ENCODE results near the gene AGBL5. TPM values are rescaled to one million over a fixed set of nuclear protein-coding genes. Genes with fewer than 3 reads are reported as not detected.

The AGBL5 gene
- total RNA-seq, 1 experiment from 2014 or later: 40.0 TPM

DNA sequence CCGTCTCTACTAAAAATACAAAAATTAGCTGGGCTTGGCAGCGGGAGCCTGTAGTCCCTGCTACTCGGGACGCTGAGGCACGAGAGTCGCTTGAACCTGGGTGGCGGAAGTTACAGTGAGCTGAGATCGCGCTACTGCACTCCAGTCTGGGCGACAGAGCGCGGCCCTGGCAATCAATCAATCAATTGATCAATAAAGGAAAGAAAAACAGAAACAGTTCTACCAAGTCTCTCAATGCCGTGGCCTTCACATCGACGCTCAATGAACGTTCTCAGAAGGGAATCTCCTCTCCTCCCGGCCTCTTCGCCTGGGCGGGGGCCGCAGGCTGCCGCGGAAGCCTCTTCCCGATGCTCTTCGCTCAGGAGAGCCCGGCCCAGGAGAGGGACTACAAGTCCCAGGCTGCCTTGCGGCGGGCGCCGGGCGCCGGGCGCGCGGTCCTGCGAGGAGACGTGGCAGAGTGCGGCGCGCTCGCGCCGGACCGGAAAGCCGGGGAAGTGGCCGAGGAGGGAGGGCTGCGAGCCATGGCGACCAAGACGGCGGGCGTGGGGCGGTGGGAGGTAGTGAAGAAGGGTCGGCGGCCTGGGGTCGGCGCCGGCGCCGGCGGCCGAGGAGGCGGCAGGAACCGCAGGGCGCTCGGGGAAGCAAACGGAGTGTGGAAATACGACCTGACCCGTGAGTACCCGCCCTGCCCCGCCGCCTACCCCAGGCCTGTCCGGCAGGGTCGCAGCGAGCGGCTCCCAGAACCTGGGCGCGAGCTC lies 18.8 kb upstream of the AGBL5 start, which contains the start of gene TMEM214 (continued):
- TF ChIP-seq TCF7L2 (IDR thresholded peaks at IDR 0.05; ENCODE audit: borderline replicate concordance, extremely low read depth, insufficient read depth, insufficient read length) (no peak), POLR2AphosphoS5 (IDR thresholded peaks at IDR 0.05; ENCODE audit: low read depth, low read length) (peak; percentile 88)
- TF ChIP-seq, protein P1, sequence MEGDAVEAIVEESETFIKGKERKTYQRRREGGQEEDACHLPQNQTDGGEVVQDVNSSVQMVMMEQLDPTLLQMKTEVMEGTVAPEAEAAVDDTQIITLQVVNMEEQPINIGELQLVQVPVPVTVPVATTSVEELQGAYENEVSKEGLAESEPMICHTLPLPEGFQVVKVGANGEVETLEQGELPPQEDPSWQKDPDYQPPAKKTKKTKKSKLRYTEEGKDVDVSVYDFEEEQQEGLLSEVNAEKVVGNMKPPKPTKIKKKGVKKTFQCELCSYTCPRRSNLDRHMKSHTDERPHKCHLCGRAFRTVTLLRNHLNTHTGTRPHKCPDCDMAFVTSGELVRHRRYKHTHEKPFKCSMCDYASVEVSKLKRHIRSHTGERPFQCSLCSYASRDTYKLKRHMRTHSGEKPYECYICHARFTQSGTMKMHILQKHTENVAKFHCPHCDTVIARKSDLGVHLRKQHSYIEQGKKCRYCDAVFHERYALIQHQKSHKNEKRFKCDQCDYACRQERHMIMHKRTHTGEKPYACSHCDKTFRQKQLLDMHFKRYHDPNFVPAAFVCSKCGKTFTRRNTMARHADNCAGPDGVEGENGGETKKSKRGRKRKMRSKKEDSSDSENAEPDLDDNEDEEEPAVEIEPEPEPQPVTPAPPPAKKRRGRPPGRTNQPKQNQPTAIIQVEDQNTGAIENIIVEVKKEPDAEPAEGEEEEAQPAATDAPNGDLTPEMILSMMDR (IDR thresholded peaks at IDR 0.05 in 2 of 3, conservative IDR thresholded peaks at IDR 0.05 in 1 of 3; ENCODE audit: borderline replicate concordance in 1 of 3, insufficient read depth in 1 of 3, low read depth in 2 of 3, low read length in 2 of 3): no peak

DNA sequence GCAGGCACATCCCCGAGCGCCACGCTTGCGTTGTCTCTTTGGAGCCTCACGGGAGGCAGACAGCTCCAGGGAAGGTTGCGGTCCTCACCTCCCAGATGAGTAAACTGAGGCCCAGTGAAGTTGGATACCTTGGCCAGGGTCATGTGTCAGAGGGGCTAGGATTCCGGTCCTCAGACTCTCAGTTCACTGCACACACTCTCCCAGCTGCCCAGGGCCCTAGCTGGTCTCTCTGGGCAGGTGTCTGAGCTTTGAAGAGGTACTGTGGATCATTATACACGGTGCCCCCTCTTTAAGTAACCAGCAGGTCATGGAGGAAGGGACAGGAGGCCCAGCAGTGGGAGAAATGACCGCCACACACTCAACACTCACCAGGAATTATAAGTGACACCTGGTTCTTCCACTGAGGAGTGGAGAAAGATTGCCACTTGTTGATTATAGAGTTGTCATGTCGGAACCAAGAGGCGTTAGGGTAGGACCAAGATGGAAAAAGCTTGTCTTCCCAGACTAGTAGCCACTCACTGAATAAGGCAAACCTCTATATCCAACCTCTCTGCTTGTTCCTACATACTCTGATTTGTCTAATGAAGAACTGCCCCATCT lies 18.1 kb upstream of the AGBL5 start:
- intact Hi-C loops (cut with micrococcal nuclease): no loop called here
- H3K27me3 ChIP-seq (ENCODE audit: insufficient read depth, low read length): no peaks in the 10 kb centered on the region
- H3K4me1 ChIP-seq (ENCODE audit: control insufficient read depth in 1 of 2, insufficient read depth in 2 of 2, low read length in 2 of 2): peaks cover 7 to 37% of the 10 kb centered on the region in 2 experiments; a peak in 3 of 4 replicates
- H3K4me2 ChIP-seq (ENCODE audit: low read length): peak overlapping the region; percentile 81
- DNase-seq (ENCODE audit: low read depth, low spot score) (no peak), ATAC-seq (peak; percentile 3; the same call in 1 of the 2 replicates)
- H3K79me2 ChIP-seq (ENCODE audit: insufficient read depth, low read length): peaks cover 59% of the 10 kb centered on the region
- H4K20me1 ChIP-seq (ENCODE audit: insufficient read depth): no peaks in the 10 kb centered on the region
- RAD21 ChIA-PET (ENCODE audit: low non-redundant PET in 1 of 2, low total read pairs in 2 of 2, uncharacterized antibody in 2 of 2, unreplicated experiment in 2 of 2): no interaction called here
- TSS peak; percentile 67 for BruUV-seq (replicated peaks)
- TF ChIP-seq ZFX (IDR thresholded peaks at IDR 0.05) (peak; percentile 46; the same call in 1 of the 2 replicates), EZH2 (IDR thresholded peaks at IDR 0.05) (no peak)
- POLR2A ChIA-PET: interaction anchor here (0.5 to 0.7 kb wide), 2 partner anchors 17 to 40 kb away, joined by 3 to 5 read pairs; no protein-coding TSS in a partner anchor
- H2AFZ ChIP-seq (ENCODE audit: low read depth, low read length, poor library complexity, severe bottlenecking): no peak overlapping the region
- peaks cover 25 to 40% of the 10 kb centered on the region in 2 experiments; a peak in 3 of 4 replicates for H3K36me3 ChIP-seq (ENCODE audit: control insufficient read depth in 1 of 2, insufficient read depth in 2 of 2, low read length in 2 of 2)
- no peaks in the 10 kb centered on the region for H3K9me2 ChIP-seq (ENCODE audit: insufficient read depth)
- H3K9ac ChIP-seq (ENCODE audit: low read length): peak overlapping the region; percentile 88
- H3K4me3 ChIP-seq (replicated peaks in 1 of 2; ENCODE audit: low read depth in 1 of 2, low read length in 2 of 2): peak overlapping the region; percentile 97 to 98
- H3K9me3 ChIP-seq (ENCODE audit: control insufficient read depth in 1 of 2, insufficient read depth in 1 of 2, low read depth in 1 of 2, low read length in 2 of 2): no peaks in the 10 kb centered on the region
- CTCF ChIA-PET: no interaction called here
- peak overlapping the region; percentile 74 for H3K27ac ChIP-seq (ENCODE audit: low read depth, low read length)

Data from HCT116 (cell line).